Aortic smooth muscle cell (primary cell): ENCODE measurements around the gene FARSA. TPM values are rescaled to one million over a fixed set of nuclear protein-coding genes. Genes with fewer than 3 reads are reported as not detected.

Source experiments
- total RNA-seq: library from RNA; depleted of rRNA; stranded (reverse); fragments of >200 nt; gene quantifications from 2 replicates; pipeline ENCODE4 v1.2.3, GENCODE V29; 2014

Gene FARSA
- 43.6 and 58.0 TPM in 2 replicates for total RNA-seq

GRCh38 chr19:12933287-12934072 lies at the start of gene FARSA:
FARSA (minus strand) TSS chr19:12933711; CDS start chr19:12933696, 15 bp downstream.

GRCh38 chr19:12969292-12969988 lies 35.9 kb upstream of the FARSA start, which contains the start of gene DAND5:
DAND5 (plus strand) TSS chr19:12969576; CDS start chr19:12969661, 85 bp downstream.

GRCh38 chr19:12956446-12957388 lies 23.2 kb upstream of the FARSA start, which contains the start of gene GADD45GIP1:
GADD45GIP1 (minus strand) TSS chr19:12957223; CDS start chr19:12957212, 11 bp downstream.

GRCh38 chr19:12945479-12946091 lies 12.1 kb upstream of the FARSA start, which contains the start of gene RAD23A:
RAD23A (plus strand) TSS chr19:12945862; CDS start chr19:12945949, 87 bp downstream.

GRCh38 chr19:12937927-12938778 lies 4.6 kb upstream of the FARSA start, which contains the start of gene CALR:
CALR (plus strand) TSS chr19:12938609; CDS start chr19:12938680, 71 bp downstream.

GRCh38 chr19:12890787-12891552 lies 42.5 kb downstream of the FARSA start, which contains the start of gene GCDH:
GCDH (plus strand) TSS chr19:12891160; CDS start chr19:12891305, 145 bp downstream.

GRCh38 chr19:12886969-12887747 lies 46.4 kb downstream of the FARSA start, which contains the start of gene KLF1:
KLF1 (minus strand) TSS chr19:12887201; CDS start chr19:12887140, 61 bp downstream.

GRCh38 chr19:12881172-12881808 lies 52.2 kb downstream of the FARSA start, which contains the start of gene DNASE2:
DNASE2 (minus strand) TSS chr19:12881449; CDS start chr19:12881375, 74 bp downstream.

Other genes starting within 250 kb of the FARSA start
- not detected in 2 replicates for gene GNG14, start 245.7 kb downstream of the FARSA start, total RNA-seq
- gene FBXW9, start 237.1 kb downstream of the FARSA start, total RNA-seq: 3.6 and 3.8 TPM in 2 replicates
- gene TNPO2, start 209.8 kb downstream of the FARSA start, total RNA-seq: 27.7 and 34.1 TPM in 2 replicates
- gene TRIR, start 199.0 kb downstream of the FARSA start, total RNA-seq: 135 and 166 TPM in 2 replicates
- gene GET3, start 196.2 kb downstream of the FARSA start, total RNA-seq: 100 and 112 TPM in 2 replicates
- not detected in 2 replicates for gene BEST2, start 181.9 kb downstream of the FARSA start, total RNA-seq
- 16.9 and 18.3 TPM in 2 replicates for gene HOOK2, start 158.2 kb downstream of the FARSA start, total RNA-seq
- 76.1 and 137 TPM in 2 replicates for gene JUNB, start 142.2 kb downstream of the FARSA start, total RNA-seq
- gene PRDX2, start 131.9 kb downstream of the FARSA start, total RNA-seq: 181 and 208 TPM in 2 replicates
- not detected in 2 replicates for gene THSD8, start 131.6 kb downstream of the FARSA start, total RNA-seq
- gene RNASEH2A, start 127.1 kb downstream of the FARSA start, total RNA-seq: 20.1 and 27.3 TPM in 2 replicates
- not detected in 2 replicates for gene RTBDN, start 99.1 kb downstream of the FARSA start, total RNA-seq
- gene MAST1, start 95.2 kb downstream of the FARSA start, total RNA-seq: 0.13 and 0.19 TPM in 2 replicates
- 31.8 and 34.1 TPM in 2 replicates for gene DNASE2, start 52.3 kb downstream of the FARSA start, total RNA-seq
- gene KLF1, start 46.5 kb downstream of the FARSA start, total RNA-seq: not detected in 2 replicates
- gene GCDH, start 42.6 kb downstream of the FARSA start, total RNA-seq: 12.7 and 16.5 TPM in 2 replicates
- gene SYCE2, start 14.4 kb downstream of the FARSA start, total RNA-seq: 0.19 and 0.26 TPM in 2 replicates
- 2,036 and 2,214 TPM in 2 replicates for gene CALR, start 4.9 kb upstream of the FARSA start, total RNA-seq
- 68.6 and 83.4 TPM in 2 replicates for gene RAD23A, start 12.2 kb upstream of the FARSA start, total RNA-seq
- 31.5 and 46.9 TPM in 2 replicates for gene GADD45GIP1, start 23.5 kb upstream of the FARSA start, total RNA-seq
- gene DAND5, start 35.9 kb upstream of the FARSA start, total RNA-seq: 0.12 and 0.13 TPM in 2 replicates
- 85.9 and 137 TPM in 2 replicates for gene NFIX, start 61.8 kb upstream of the FARSA start, total RNA-seq
- gene LYL1, start 169.1 kb upstream of the FARSA start, total RNA-seq: 0.87 and 1.1 TPM in 2 replicates
- gene TRMT1, start 183.0 kb upstream of the FARSA start, total RNA-seq: 16.8 and 19.7 TPM in 2 replicates
- 39.3 and 47.3 TPM in 2 replicates for gene NACC1, start 184.6 kb upstream of the FARSA start, total RNA-seq
- gene STX10, start 216.7 kb upstream of the FARSA start, total RNA-seq: 81.8 and 90.2 TPM in 2 replicates
- 21.3 and 32.6 TPM in 2 replicates for gene IER2, start 216.7 kb upstream of the FARSA start, total RNA-seq